Esophagus muscularis mucosa (tissue), 4 donors: ENCODE data around the gene CCNG1. TPM values are rescaled to one million over a fixed set of nuclear protein-coding genes. Genes with fewer than 3 reads are reported as not detected.
"Not testable (repeated sequence)": the region's sequence is repeated elsewhere in the genome, so short reads cannot be mapped to it uniquely, and the experiment has no call there.

Experiments used
- DNase-seq: peaks from one replicate; pipeline ENCODE4 v3.0.0-alpha.2; 2017; ENCODE audit errors: extremely low spot score
- H3K27ac ChIP-seq, 4 donors: fragments of 200-600 bp; sonication (generic); replicated peaks in 1 of 4; 1 replicate in 3 of 4; 2 replicates in 1 of 4; pipeline ENCODE4 v1.5.1; 2016 to 2019; ENCODE audit warnings: mild to moderate bottlenecking in 1 of 4
- H3K27me3 ChIP-seq, 4 donors: fragments of 200-600 bp; sonication (generic); one replicate each; pipeline versions ENCODE4 v1.5.1 to v1.6.0; 2016 to 2019
- H3K36me3 ChIP-seq, 4 donors: fragments of 200-600 bp; sonication (generic); one replicate each; pipeline ENCODE4 v1.5.1; 2016 to 2019
- H3K4me1 ChIP-seq, 4 donors: fragments of 200-600 bp; sonication (generic); one replicate each; pipeline ENCODE4 v1.5.1; 2016 to 2019
- H3K4me3 ChIP-seq, 4 donors: fragments of 200-600 bp; sonication (generic); 1 replicate in 2 of 4; 2 replicates in 2 of 4; pipeline ENCODE4 v1.5.1; 2016 to 2019; ENCODE audit warnings: mild to moderate bottlenecking in 4 of 4, moderate library complexity in 1 of 4
- H3K9me3 ChIP-seq, 4 donors: fragments of 200-600 bp; sonication (generic); 1 replicate in 3 of 4; 2 replicates in 1 of 4; pipeline ENCODE4 v1.5.1; 2016 to 2019
- CTCF ChIP-seq, 3 experiments: fragments of 200-600 bp in 2 of 3; fragments of 450-650 bp in 1 of 3; sonication (generic) in 2 of 3; IDR thresholded peaks; one replicate each; pipeline ENCODE4 v1.5.1; 2017 to 2019; ENCODE audit warnings: antibody characterized with exemption in 3 of 3, mild to moderate bottlenecking in 2 of 3, moderate library complexity in 1 of 3
- EP300 ChIP-seq: sonication (generic); formaldehyde crosslinking; IDR thresholded peaks from one replicate; pipeline ENCODE4 v1.6.1; 2017; ENCODE audit warnings: antibody characterized with exemption
- POLR2A ChIP-seq: fragments of 450-650 bp; IDR thresholded peaks from one replicate; pipeline ENCODE4 v1.6.1; 2017; ENCODE audit warnings: antibody characterized with exemption, moderate library complexity, mild to moderate bottlenecking, low read depth
- POLR2AphosphoS5 ChIP-seq, 2 donors: sonication (generic); formaldehyde crosslinking; IDR thresholded peaks; one replicate each; pipeline ENCODE4 v1.6.1; 2017; ENCODE audit warnings: antibody characterized with exemption in 2 of 2
- WGBS: methylation state at CpG from one replicate; pipeline ENCODE4 v1.1.5; 2018; 5-methylcytosine and 5-hydroxymethylcytosine counted together
- intact Hi-C: fragments of 100-400 bp; cut with DNase I; formaldehyde crosslinking; loops from one replicate; pipeline ENCODE4 v1.15.1; 2023
- total RNA-seq, 4 donors: library from RNA; depleted of rRNA; stranded (reverse); fragments of >200 nt; gene quantifications; one replicate each; pipeline versions ENCODE4 v1.1.0 to v1.2.1, GENCODE V29; 2016

Gene CCNG1, protein sequence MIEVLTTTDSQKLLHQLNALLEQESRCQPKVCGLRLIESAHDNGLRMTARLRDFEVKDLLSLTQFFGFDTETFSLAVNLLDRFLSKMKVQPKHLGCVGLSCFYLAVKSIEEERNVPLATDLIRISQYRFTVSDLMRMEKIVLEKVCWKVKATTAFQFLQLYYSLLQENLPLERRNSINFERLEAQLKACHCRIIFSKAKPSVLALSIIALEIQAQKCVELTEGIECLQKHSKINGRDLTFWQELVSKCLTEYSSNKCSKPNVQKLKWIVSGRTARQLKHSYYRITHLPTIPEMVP
- total RNA-seq = 100 to 1,000 TPM in 3 of 4 donors, 10 to 100 TPM in 1; 99.1 to 179 (median 138) TPM

DNA sequence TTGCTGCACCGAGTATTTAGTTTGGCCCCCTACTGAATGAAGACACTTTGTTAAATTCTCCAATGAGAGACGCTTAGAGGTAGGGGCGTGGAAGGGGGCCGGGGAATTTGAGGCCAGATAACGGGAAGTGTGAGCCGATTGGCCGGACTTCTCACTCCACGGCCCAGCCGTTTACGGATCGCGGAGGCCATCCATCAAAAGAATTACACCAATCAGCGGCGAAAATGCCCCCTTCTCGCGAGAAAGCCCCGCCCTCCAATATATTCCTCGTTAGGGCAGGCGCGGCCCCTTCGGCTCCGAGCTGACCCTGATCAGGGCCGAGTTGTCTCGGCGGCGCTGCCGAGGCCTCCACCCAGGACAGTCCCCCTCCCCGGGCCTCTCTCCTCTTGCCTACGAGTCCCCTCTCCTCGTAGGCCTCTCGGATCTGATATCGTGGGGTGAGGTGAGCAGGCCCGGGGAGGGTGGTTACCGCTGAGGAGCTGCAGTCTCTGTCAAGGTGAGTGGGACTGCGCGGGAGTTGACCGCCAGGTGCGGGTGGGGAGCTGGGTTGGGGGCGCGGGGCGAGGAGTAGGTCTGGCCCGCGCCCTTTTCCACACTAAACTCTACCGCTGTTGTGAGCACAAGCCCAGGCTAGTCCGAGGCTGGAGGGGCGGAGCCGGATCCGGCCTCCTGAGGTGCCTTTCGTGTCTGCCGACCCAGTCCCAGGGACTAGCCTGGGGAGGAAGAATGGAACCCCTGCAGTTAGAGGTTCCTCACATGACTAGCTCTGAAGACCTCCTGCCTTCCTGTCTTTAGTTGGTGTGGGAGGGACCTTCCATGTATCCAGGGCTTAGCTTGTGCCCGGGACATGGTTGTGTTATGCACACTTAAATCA is at the start of gene CCNG1:
Gene CCNG1, plus strand, starts transcription at position 287 of the 874 bp plus-strand sequence. CDS start 1,662 bp downstream, outside the sequence.
- DNase-seq = peak; percentile 99
- WGBS = 0% methylated on average over 23 of the region's 51 CpGs
- peaks cover 0 to 20% (median 9%) of the 10 kb centered on the region in 4 donors for H3K36me3 ChIP-seq
- intact Hi-C loops = no loop called here
- no peaks in the 10 kb centered on the region for H3K9me3 ChIP-seq
- peak within 1 kb of the TSS; percentile 75 to 94 (median 86) for H3K4me3 ChIP-seq
- H3K4me1 ChIP-seq = peaks cover 13 to 41% (median 34%) of the 10 kb centered on the region in 4 donors
- no peak for TF ChIP-seq EP300
- TF ChIP-seq POLR2A = peak; percentile 36
- TF ChIP-seq CTCF (IDR thresholded peaks at IDR 0.05) = peak in 1 of 3 experiments; percentile 7
- TF ChIP-seq POLR2AphosphoS5 (IDR thresholded peaks at IDR 0.05) = peak; percentile 85 to 91
- H3K27ac ChIP-seq = peak within 1 kb of the TSS; percentile 89 to 90 (median 90)
- H3K27me3 ChIP-seq = no peaks in the 10 kb centered on the region

GRCh38 chr5:163395792-163396191 is 41.6 kb upstream of the CCNG1 start:
- Histone ChIP-seq H3K4me1 (no peaks in the 10 kb centered on the region), H3K4me3 (no peak overlapping the region), H3K36me3 (no peaks in the 10 kb centered on the region), H3K27ac (no peak overlapping the region), H3K9me3 (peaks cover 0 to 12% (median 0%) of the 10 kb centered on the region in 4 donors), H3K27me3 (peaks cover 0 to 3% (median 0%) of the 10 kb centered on the region in 4 donors)
- 96% methylated on average over 2 of the region's 2 CpGs for WGBS
- TF ChIP-seq POLR2A (no peak), CTCF (IDR thresholded peaks at IDR 0.05) (no peak), EP300 (no peak), POLR2AphosphoS5 (IDR thresholded peaks at IDR 0.05) (no peak)
- intact Hi-C loops = no loop called here
- DNase-seq = no peak

GRCh38 chr5:163396818-163397340 is 40.5 kb upstream of the CCNG1 start:
- H3K36me3 ChIP-seq, H3K4me3 ChIP-seq, DNase-seq, intact Hi-C loops, H3K27me3 ChIP-seq, H3K4me1 ChIP-seq, H3K27ac ChIP-seq: not testable (repeated sequence)
- WGBS = 84% methylated on average over 9 of the region's 9 CpGs
- H3K9me3 ChIP-seq = peaks cover 0 to 12% (median 0%) of the 10 kb centered on the region in 4 donors

GRCh38 chr5:163397354-163397753 is 40.0 kb upstream of the CCNG1 start:
- Histone ChIP-seq H3K4me3 (no peak overlapping the region), H3K4me1 (no peaks in the 10 kb centered on the region), H3K9me3 (peaks cover 0 to 12% (median 0%) of the 10 kb centered on the region in 4 donors), H3K27me3 (peaks cover 0 to 3% (median 0%) of the 10 kb centered on the region in 4 donors), H3K36me3 (no peaks in the 10 kb centered on the region), H3K27ac (no peak overlapping the region)
- intact Hi-C loops = no loop called here
- TF ChIP-seq CTCF (IDR thresholded peaks at IDR 0.05) (no peak), POLR2A (no peak), EP300 (no peak), POLR2AphosphoS5 (IDR thresholded peaks at IDR 0.05) (no peak)
- no peak for DNase-seq

DNA sequence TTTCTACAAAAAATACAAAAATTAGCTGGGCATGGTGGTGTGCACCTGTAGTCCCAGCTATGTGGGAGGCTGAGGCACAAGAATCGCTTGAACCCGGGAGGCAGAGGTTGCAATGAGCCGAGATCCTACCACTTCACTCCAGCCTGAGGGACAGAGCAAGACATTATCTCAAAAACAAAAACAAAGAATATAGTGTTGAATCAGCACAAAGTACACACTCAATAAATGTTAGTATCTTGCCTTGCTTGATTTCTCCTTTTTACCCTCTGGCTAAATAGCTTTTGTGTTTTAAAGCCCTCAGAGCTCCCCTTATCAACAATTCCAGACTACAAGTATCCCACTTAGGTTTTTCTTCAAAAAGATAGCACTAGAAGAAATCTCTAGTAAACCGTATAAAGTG is 37.5 kb upstream of the CCNG1 start:
- no peak overlapping the region for H3K4me3 ChIP-seq
- DNase-seq = no peak
- H3K36me3 ChIP-seq = no peaks in the 10 kb centered on the region
- no peak overlapping the region for H3K27ac ChIP-seq
- TF ChIP-seq EP300 (no peak), POLR2A (no peak), CTCF (IDR thresholded peaks at IDR 0.05) (no peak), POLR2AphosphoS5 (IDR thresholded peaks at IDR 0.05) (no peak)
- no peaks in the 10 kb centered on the region for H3K9me3 ChIP-seq
- intact Hi-C loops = no loop called here
- no peaks in the 10 kb centered on the region for H3K4me1 ChIP-seq
- peaks cover 0 to 3% (median 0%) of the 10 kb centered on the region in 4 donors for H3K27me3 ChIP-seq
- WGBS = 69% methylated on average over 4 of the region's 4 CpGs
